ENCODE data around the gene HYAL3. TPM values are rescaled to one million over a fixed set of nuclear protein-coding genes. Genes with fewer than 3 reads are reported as not detected.

The HYAL3 gene
- total RNA-seq, 1 experiment from 2014 or later: 10.3 TPM

GRCh38 chr3:50304601-50305000, 5.4 kb upstream of the HYAL3 start:
- ChIA-PET POLR2A (no interaction called here), CTCF (no interaction called here), RAD21 (ENCODE audit: low non-redundant PET in 1 of 2, low total read pairs in 2 of 2, uncharacterized antibody in 2 of 2, unreplicated experiment in 2 of 2) (no interaction called here)
- no peak for TF ChIP-seq SRF (IDR thresholded peaks at IDR 0.05; ENCODE audit: low read depth)
- Histone ChIP-seq H3K36me3 (ENCODE audit: control insufficient read depth in 1 of 2, insufficient read depth in 2 of 2, low read length in 2 of 2) (no peaks in the 10 kb centered on the region), H3K9me2 (ENCODE audit: insufficient read depth) (no peaks in the 10 kb centered on the region), H3K4me3 (replicated peaks in 1 of 2; ENCODE audit: low read depth in 1 of 2, low read length in 2 of 2) (no peak overlapping the region), H3K79me2 (ENCODE audit: insufficient read depth, low read length) (no peaks in the 10 kb centered on the region), H4K20me1 (ENCODE audit: insufficient read depth) (no peaks in the 10 kb centered on the region), H3K4me2 (ENCODE audit: low read length) (peak overlapping the region; percentile 17; the same call in 1 of the 2 replicates), H3K27me3 (ENCODE audit: insufficient read depth, low read length) (no peaks in the 10 kb centered on the region), H3K4me1 (ENCODE audit: control insufficient read depth in 1 of 2, insufficient read depth in 2 of 2, low read length in 2 of 2) (peaks cover 25 to 49% of the 10 kb centered on the region in 2 experiments), H2AFZ (ENCODE audit: low read depth, low read length, poor library complexity, severe bottlenecking) (no peak overlapping the region), H3K27ac (ENCODE audit: low read depth, low read length) (no peak overlapping the region), H3K9ac (ENCODE audit: low read length) (0 out of 2 replicates have a peak overlapping the region, but pooled peaks have one; percentile 19), H3K9me3 (ENCODE audit: control insufficient read depth in 1 of 2, insufficient read depth in 1 of 2, low read depth in 1 of 2, low read length in 2 of 2) (no peaks in the 10 kb centered on the region)
- ATAC-seq (no peak), DNase-seq (ENCODE audit: low read depth, low spot score) (no peak)
- no TSS peak for BruUV-seq (replicated peaks)
- intact Hi-C loops (cut with micrococcal nuclease): no loop called here

- BruUV-seq (replicated peaks): TSS peak; percentile 65
Measured at GRCh38 chr3:50303013-50303815, 4.0 kb upstream of the HYAL3 start, which contains the start of gene HYAL1. TSS of gene HYAL1 (minus strand) at chr3:50303574. CDS start at chr3:50302956, 618 bp downstream.

More at GRCh38 chr3:50303013-50303815, 4.0 kb upstream of the HYAL3 start, which contains the start of gene HYAL1:
- H3K9ac ChIP-seq (ENCODE audit: low read length): peak within 1 kb of the TSS; percentile 49
- H3K36me3 ChIP-seq (ENCODE audit: control insufficient read depth in 1 of 2, insufficient read depth in 2 of 2, low read length in 2 of 2): no peaks in the 10 kb centered on the region
- peak; percentile 30 for TF ChIP-seq POLR2A (IDR thresholded peaks at IDR 0.05; ENCODE audit: borderline replicate concordance, extremely low read depth, insufficient read depth, insufficient read length)
- peak; percentile 83 for TF ChIP-seq POLR2AphosphoS5 (IDR thresholded peaks at IDR 0.05; ENCODE audit: low read depth, low read length)
- TF ChIP-seq, protein P1, sequence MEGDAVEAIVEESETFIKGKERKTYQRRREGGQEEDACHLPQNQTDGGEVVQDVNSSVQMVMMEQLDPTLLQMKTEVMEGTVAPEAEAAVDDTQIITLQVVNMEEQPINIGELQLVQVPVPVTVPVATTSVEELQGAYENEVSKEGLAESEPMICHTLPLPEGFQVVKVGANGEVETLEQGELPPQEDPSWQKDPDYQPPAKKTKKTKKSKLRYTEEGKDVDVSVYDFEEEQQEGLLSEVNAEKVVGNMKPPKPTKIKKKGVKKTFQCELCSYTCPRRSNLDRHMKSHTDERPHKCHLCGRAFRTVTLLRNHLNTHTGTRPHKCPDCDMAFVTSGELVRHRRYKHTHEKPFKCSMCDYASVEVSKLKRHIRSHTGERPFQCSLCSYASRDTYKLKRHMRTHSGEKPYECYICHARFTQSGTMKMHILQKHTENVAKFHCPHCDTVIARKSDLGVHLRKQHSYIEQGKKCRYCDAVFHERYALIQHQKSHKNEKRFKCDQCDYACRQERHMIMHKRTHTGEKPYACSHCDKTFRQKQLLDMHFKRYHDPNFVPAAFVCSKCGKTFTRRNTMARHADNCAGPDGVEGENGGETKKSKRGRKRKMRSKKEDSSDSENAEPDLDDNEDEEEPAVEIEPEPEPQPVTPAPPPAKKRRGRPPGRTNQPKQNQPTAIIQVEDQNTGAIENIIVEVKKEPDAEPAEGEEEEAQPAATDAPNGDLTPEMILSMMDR (IDR thresholded peaks at IDR 0.05 in 2 of 3, conservative IDR thresholded peaks at IDR 0.05 in 1 of 3; ENCODE audit: borderline replicate concordance in 1 of 3, insufficient read depth in 1 of 3, low read depth in 2 of 3, low read length in 2 of 3): peak in 2 of 3 experiments; percentile 35 to 46; a peak in 4 of 6 replicates
- no peak for TF ChIP-seq EGR1 (IDR thresholded peaks at IDR 0.05; ENCODE audit: low read depth)
- no peak for TF ChIP-seq TCF7L2 (IDR thresholded peaks at IDR 0.05; ENCODE audit: borderline replicate concordance, extremely low read depth, insufficient read depth, insufficient read length)
- no peak for TF ChIP-seq YY1 (IDR thresholded peaks at IDR 0.05; ENCODE audit: extremely low read depth, insufficient replicate concordance, low read depth, low read length)
- no peak for TF ChIP-seq ZNF274 (IDR thresholded peaks at IDR 0.05; ENCODE audit: low read depth, low read length)
- no peak for TF ChIP-seq EZH2phosphoT487 (IDR thresholded peaks at IDR 0.05; ENCODE audit: borderline replicate concordance)
- H3K9me2 ChIP-seq (ENCODE audit: insufficient read depth): no peaks in the 10 kb centered on the region
- POLR2A ChIA-PET: interaction anchor here (0.9 to 1.4 kb wide), 3 partner anchors 11 to 14 kb away, joined by 4 to 5 read pairs (median 4); partner anchors contain the start of gene IFRD2
- H3K4me3 ChIP-seq (replicated peaks in 1 of 2; ENCODE audit: low read depth in 1 of 2, low read length in 2 of 2): peak within 1 kb of the TSS; percentile 27 to 37
- CTCF ChIA-PET: interaction anchor here (0.6 to 2.7 kb wide), 4 partner anchors 14 to 39 kb away, joined by 3 to 14 read pairs (median 6); no protein-coding TSS in a partner anchor
- H3K27ac ChIP-seq (ENCODE audit: low read depth, low read length): peak within 1 kb of the TSS; percentile 70
- H3K4me1 ChIP-seq (ENCODE audit: control insufficient read depth in 1 of 2, insufficient read depth in 2 of 2, low read length in 2 of 2): peaks cover 21 to 47% of the 10 kb centered on the region in 2 experiments
- peak within 1 kb of the TSS; percentile 72 for H3K4me2 ChIP-seq (ENCODE audit: low read length)
- RAD21 ChIA-PET (ENCODE audit: low non-redundant PET in 1 of 2, low total read pairs in 2 of 2, uncharacterized antibody in 2 of 2, unreplicated experiment in 2 of 2): interaction anchor here in 1 of 2 experiments (0.6 kb wide), 1 partner anchor 21 kb away, joined by 3 read pairs; no protein-coding TSS in a partner anchor
- H3K27me3 ChIP-seq (ENCODE audit: insufficient read depth, low read length): no peaks in the 10 kb centered on the region
- H2AFZ ChIP-seq (ENCODE audit: low read depth, low read length, poor library complexity, severe bottlenecking): no peak within 1 kb of the TSS
- no peaks in the 10 kb centered on the region for H4K20me1 ChIP-seq (ENCODE audit: insufficient read depth)
- intact Hi-C loops (cut with micrococcal nuclease): loop anchor here (1.0 kb wide), 1 partner anchor 21 kb away; no protein-coding TSS in a partner anchor
- peaks cover 3% of the 10 kb centered on the region; the same call in 1 of the 2 replicates for H3K79me2 ChIP-seq (ENCODE audit: insufficient read depth, low read length)
- peak; percentile 61 for DNase-seq (ENCODE audit: low read depth, low spot score)
- H3K9me3 ChIP-seq (ENCODE audit: control insufficient read depth in 1 of 2, insufficient read depth in 1 of 2, low read depth in 1 of 2, low read length in 2 of 2): no peaks in the 10 kb centered on the region
- peak; percentile 41 for ATAC-seq

Measured in HCT116 (cell line).